Stimulated activated effector memory CD8-positive, alpha-beta T cell treated with anti-CD3 and anti-CD28 coated beads, Interleukin-12 subunit alpha, Interleukin-12 subunit beta, amount 100 ng/mL, for 72 hours (primary cell): Measurements from ENCODE around the gene LCP1.
"Not testable (repeated sequence)": the region's sequence is repeated elsewhere in the genome, so short reads cannot be mapped to it uniquely, and the experiment has no call there.

Experiments used
- ATAC-seq: fragments of 150-1000 bp; cut with Tn5 transposase; 2 replicates; pipeline ENCODE4 v1.10.0; 2021
- DNase-seq, 2 donors: peaks; one replicate each; pipeline ENCODE4 v3.0.0; 2021 to 2022; ENCODE audit warnings: low spot score in 2 of 2
- H3K27ac Mint-ChIP-seq: one replicate; pipeline ENCODE4 v1.8.0; 2022; ENCODE audit warnings: mild to moderate bottlenecking, mixed read lengths
- H3K36me3 Mint-ChIP-seq: one replicate; pipeline ENCODE4 v1.8.0; 2022; ENCODE audit warnings: mild to moderate bottlenecking, mixed read lengths
- H3K4me1 Mint-ChIP-seq: one replicate; pipeline ENCODE4 v1.8.0; 2022; ENCODE audit warnings: mixed read lengths
- H3K4me3 Mint-ChIP-seq: one replicate; pipeline ENCODE4 v1.8.0; 2022; ENCODE audit warnings: mild to moderate bottlenecking, mixed read lengths
- H3K9me3 Mint-ChIP-seq: one replicate; pipeline ENCODE4 v1.8.0; 2022; ENCODE audit warnings: mixed read lengths

Gene LCP1

DNA sequence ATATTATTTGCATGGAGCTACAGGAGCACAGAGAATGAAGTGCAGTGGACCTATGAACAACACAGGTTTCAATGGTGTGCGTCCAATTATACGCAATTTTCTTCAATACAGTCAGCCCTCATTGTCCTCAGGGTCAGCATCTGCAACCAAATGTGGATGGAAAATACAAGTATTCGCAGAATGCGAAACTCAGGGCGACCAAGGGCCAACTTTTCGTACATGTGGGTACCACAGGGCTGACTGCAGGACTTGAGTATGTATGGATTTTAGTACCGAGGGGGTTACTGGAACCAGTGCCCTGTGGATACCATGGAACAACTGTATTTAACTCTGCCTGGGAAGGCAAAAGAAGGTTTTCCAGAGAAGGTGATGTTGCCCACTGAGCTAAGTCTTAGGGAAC, 10.2 kb downstream of the LCP1 start:
- Mint-ChIP-seq H3K36me3 (peaks cover 97% of the 10 kb centered on the region), H3K27ac (peak overlapping the region; percentile 88), H3K4me3 (peak overlapping the region; percentile 89), H3K9me3 (no peaks in the 10 kb centered on the region), H3K4me1 (peaks cover 98% of the 10 kb centered on the region)
- DNase-seq (no peak), ATAC-seq (no peak)

GRCh38 chr13:46171217-46171616, 10.8 kb downstream of the LCP1 start:
- H3K36me3 Mint-ChIP-seq = peaks cover 96% of the 10 kb centered on the region

GRCh38 chr13:46170687-46171086, 11.3 kb downstream of the LCP1 start:
- H3K4me1 Mint-ChIP-seq = peaks cover 98% of the 10 kb centered on the region
- DNase-seq = no peak
- H3K27ac Mint-ChIP-seq = peak overlapping the region; percentile 88
- peak overlapping the region; percentile 89 for H3K4me3 Mint-ChIP-seq
- H3K36me3 Mint-ChIP-seq = peaks cover 96% of the 10 kb centered on the region
- H3K9me3 Mint-ChIP-seq = no peaks in the 10 kb centered on the region
- ATAC-seq = no peak

More at GRCh38 chr13:46171217-46171616, 10.8 kb downstream of the LCP1 start:
- peak overlapping the region; percentile 89 for H3K4me3 Mint-ChIP-seq
- H3K4me1 Mint-ChIP-seq = peaks cover 98% of the 10 kb centered on the region
- no peak for DNase-seq
- no peak for ATAC-seq
- H3K27ac Mint-ChIP-seq = peak overlapping the region; percentile 88
- no peaks in the 10 kb centered on the region for H3K9me3 Mint-ChIP-seq

DNA sequence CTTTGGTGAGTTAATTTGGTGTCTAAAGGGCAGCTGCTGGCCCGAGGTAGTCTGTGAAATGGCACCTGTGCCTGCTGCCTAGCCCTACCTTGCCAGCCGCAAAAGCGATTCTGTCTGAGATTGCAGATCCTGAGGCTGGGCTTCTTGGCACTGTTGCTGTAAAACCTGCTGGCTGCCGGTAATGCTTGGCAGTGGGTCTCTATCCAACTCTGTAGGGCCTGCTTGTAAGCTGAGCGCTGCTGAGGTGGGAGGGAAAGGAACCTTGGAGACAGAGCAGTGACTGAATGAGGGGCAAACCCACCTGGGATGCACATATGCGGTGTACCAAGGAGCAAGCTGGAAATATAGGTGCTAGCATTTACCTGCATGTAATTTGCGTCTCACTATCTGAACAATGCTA, 11.7 kb downstream of the LCP1 start:
- Mint-ChIP-seq H3K4me3 (peak overlapping the region; percentile 89), H3K36me3 (peaks cover 96% of the 10 kb centered on the region), H3K9me3 (no peaks in the 10 kb centered on the region), H3K4me1 (peaks cover 98% of the 10 kb centered on the region), H3K27ac (peak overlapping the region; percentile 88)
- no peak for ATAC-seq
- no peak for DNase-seq

GRCh38 chr13:46169758-46170157, 12.2 kb downstream of the LCP1 start:
- no peaks in the 10 kb centered on the region for H3K9me3 Mint-ChIP-seq
- DNase-seq (no peak), ATAC-seq (no peak)
- H3K27ac Mint-ChIP-seq = peak overlapping the region; percentile 88
- H3K4me3 Mint-ChIP-seq = peak overlapping the region; percentile 89
- H3K4me1 Mint-ChIP-seq = peaks cover 97% of the 10 kb centered on the region
- peaks cover 96% of the 10 kb centered on the region for H3K36me3 Mint-ChIP-seq

DNA sequence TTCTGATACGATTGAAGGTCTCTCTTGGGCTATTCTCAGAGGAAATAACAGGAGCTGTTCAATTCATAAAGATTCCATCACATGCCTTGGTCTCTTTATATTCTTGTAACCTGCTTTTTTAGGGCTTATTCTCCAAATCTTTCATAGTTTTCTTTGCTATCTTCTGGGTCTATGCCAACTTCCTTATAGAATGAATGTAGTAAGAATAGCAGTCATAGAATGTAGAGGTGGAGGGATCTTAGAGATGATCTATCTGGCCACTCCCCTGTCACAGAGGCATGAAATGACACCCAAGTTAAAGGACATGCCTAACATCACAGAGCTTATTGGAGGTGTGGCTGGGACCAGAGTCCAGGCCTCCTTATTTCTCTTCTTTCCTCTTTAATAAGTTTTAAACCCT, 13.2 kb downstream of the LCP1 start:
- Mint-ChIP-seq H3K9me3 (no peaks in the 10 kb centered on the region), H3K27ac (peak overlapping the region; percentile 88), H3K4me3 (peak overlapping the region; percentile 89), H3K36me3 (peaks cover 96% of the 10 kb centered on the region), H3K4me1 (peaks cover 97% of the 10 kb centered on the region)
- ATAC-seq (peak; percentile 68), DNase-seq (no peak)

DNA sequence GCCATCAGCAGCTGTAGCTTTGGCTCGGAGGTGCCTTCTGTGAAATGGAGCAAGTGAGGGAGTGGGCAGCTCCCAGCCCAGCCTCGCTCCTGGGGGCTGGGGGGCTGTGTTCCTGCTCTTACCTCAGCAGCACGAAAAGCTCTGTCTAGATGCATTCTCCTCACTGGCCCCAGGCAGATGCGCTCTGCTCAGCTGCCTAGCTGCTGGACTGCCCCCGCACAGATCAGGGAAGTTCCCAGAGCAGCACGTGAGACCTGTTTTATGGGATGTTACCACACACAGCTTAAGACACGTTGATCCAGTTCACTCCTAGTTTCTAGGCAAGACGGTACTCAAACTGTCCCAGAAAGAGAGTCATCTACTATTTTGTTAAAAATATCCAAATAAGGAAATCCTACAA, 13.6 kb downstream of the LCP1 start:
- DNase-seq (no peak), ATAC-seq (peak; percentile 42)
- Mint-ChIP-seq H3K36me3 (peaks cover 96% of the 10 kb centered on the region), H3K9me3 (no peaks in the 10 kb centered on the region), H3K4me1 (peaks cover 94% of the 10 kb centered on the region), H3K27ac (peak overlapping the region; percentile 88), H3K4me3 (peak overlapping the region; percentile 89)

DNA sequence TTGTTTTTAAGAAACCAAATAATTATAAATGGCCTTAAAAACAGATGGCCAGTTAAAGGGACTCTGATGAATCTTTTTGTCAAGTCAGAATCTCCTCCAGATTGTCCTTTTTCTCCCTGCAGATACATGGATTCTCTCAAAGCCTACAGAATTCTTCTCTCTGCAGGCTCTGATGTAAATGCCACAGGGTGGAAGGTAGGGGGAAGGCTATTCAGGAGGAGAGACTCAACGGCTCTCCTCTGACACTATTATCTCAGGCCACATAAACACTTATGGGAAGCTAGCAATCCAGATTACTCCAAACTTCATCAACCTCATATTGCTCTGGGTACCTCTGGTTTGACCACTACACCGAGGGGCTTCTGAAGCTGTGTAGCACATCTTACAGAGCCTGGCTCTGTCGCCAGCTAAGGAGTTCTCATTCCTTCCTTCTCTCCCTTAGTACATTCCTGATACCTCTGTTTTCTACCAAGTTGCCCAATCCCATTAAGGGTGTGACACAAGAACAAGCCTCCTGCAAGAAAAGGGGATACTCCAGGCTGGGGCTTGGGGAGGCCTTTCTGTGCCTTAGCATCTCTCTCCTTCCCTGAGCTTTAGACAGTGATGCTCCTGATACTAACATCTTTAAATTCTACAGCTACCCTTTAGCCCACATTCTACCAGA, 14.9 kb downstream of the LCP1 start:
- H3K4me3 Mint-ChIP-seq = peak overlapping the region; percentile 89
- peaks cover 86% of the 10 kb centered on the region for H3K4me1 Mint-ChIP-seq
- no peak for ATAC-seq
- peaks cover 96% of the 10 kb centered on the region for H3K36me3 Mint-ChIP-seq
- no peak for DNase-seq
- H3K9me3 Mint-ChIP-seq = no peaks in the 10 kb centered on the region
- peak overlapping the region; percentile 88 for H3K27ac Mint-ChIP-seq

DNA sequence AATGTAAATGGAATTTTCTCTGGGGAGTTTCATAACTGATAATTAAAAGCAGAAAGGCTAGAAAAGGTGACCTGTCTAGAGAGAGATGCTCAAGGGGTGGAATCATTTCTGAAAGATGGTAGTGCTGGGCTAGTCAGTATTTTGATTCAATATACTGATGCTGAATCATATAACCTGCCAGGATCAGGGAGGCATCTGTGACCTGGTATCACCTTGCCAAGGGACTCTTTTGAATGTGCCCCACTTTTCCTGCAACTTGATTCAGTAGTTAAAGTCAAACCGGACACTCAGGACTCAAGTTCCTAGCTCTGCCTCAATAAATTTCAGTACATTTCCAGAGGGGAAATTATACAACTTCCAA, 15.8 kb downstream of the LCP1 start:
- H3K36me3 Mint-ChIP-seq = peaks cover 96% of the 10 kb centered on the region
- H3K4me1 Mint-ChIP-seq = peaks cover 86% of the 10 kb centered on the region
- peak overlapping the region; percentile 89 for H3K4me3 Mint-ChIP-seq
- DNase-seq = no peak
- peak; percentile 32 for ATAC-seq
- no peaks in the 10 kb centered on the region for H3K9me3 Mint-ChIP-seq
- peak overlapping the region; percentile 72 for H3K27ac Mint-ChIP-seq

DNA sequence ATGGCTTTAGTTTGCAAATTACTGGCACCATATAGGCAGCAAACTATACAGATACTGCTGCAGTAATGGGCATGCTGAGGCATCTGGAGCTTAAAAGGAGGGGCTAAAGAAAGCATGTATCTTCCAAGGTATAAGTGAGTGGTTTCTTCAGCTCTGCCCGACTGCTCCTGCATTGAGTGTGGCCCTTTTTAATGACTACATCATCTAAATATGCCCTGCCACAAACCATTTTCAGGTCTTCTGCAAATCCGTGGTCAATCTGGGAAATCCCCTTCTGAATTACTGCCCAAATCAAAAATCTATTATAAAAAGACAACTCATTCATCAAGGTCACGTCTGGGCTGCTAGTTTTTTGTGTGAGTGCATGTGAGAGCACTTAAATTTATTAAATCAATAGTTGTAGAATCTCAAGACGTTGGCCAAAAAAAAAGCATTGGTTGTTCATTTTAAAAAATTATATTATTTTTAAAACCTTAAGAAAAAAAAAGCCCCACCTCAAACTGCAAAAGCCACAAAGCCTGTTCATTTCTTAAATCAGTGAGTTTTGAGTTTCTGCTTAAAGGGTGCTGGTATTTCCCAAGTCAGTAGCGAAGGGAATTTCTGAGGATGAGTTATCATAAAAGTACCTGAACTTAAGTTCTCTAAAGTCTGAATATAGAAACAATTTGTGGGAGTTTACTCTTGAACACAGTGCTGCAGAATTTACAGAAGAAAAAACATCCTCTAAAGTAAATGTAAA, 16.3 kb downstream of the LCP1 start:
- Mint-ChIP-seq H3K27ac (peak overlapping the region; percentile 72), H3K9me3 (no peaks in the 10 kb centered on the region), H3K36me3 (peaks cover 94% of the 10 kb centered on the region), H3K4me1 (peaks cover 86% of the 10 kb centered on the region), H3K4me3 (peak overlapping the region; percentile 89)
- peak; percentile 92 for ATAC-seq
- no peak for DNase-seq

DNA sequence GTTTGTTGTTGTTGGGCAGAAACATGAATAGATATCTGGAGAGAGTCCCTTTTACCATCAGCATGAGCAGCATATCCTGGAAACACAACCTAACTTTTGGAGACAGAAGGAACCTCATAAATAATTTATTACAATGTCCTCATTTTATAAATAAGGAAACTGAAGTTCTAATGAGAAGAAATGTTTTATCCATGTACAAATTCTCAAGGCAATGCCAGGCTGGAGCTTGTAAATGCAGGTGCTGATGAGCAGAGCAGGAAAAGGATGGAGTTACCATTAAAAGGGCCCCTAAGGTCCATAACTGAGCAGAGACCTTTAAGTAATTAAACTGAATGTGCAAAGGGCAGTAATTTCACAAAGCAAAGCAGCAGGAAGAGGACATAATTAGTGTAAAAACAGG, 17.3 kb downstream of the LCP1 start:
- no peak for ATAC-seq
- DNase-seq = no peak
- Mint-ChIP-seq H3K4me3 (peak overlapping the region; percentile 89), H3K36me3 (peaks cover 94% of the 10 kb centered on the region), H3K9me3 (no peaks in the 10 kb centered on the region), H3K4me1 (peaks cover 86% of the 10 kb centered on the region), H3K27ac (peak overlapping the region; percentile 84)

DNA sequence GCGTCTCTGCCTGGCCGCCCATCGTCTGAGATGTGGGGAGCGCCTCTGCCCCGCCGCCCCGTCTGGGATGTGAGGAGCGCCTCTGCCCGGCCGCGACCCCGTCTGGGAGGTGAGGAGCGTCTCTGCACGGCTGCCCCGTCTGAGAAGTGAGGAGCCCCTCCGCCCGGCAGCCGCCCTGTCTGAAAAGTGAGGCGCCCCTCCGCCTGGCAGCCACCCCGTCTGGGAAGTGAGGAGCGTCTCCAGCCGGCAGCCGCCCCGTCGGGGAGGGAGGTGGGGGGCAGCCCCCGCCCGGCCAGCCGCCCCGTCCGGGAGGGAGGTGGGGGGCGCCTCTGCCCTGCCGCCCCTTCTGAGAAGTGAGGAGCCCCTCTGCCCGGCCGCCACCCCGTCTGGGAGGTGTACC, 19.2 kb downstream of the LCP1 start:
- not testable (repeated sequence) for H3K9me3 Mint-ChIP-seq, ATAC-seq, DNase-seq
- peaks cover 94% of the 10 kb centered on the region for H3K36me3 Mint-ChIP-seq
- H3K4me1 Mint-ChIP-seq = peaks cover 78% of the 10 kb centered on the region
- peak overlapping the region; percentile 84 for H3K27ac Mint-ChIP-seq
- peak overlapping the region; percentile 89 for H3K4me3 Mint-ChIP-seq

DNA sequence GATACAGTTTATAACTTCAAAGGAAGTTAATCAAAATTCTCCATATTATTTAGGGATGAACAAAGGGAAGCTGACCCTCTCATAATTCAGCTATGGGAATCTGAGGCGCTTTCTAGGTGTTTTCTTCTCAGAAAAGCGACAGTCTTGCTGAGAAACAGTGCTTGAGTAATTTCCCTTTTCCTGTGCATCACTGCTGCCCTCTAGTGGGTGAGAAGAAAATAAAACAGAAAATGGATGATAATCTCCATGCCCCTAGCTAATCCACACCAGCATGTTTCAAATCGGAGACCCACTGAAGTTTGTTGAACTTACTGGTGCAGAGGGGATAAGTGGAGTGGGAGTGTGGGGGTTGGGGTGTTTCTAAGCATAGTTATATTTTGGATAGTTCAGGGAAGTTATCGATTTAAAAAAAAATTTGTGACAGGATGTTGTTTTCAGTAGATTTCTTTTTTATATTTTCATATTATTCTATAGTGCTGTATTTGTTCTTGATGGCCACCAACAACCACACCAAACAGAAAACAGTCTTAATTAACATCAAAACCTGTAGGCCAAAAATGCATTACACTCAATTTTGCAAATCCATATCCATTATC, 21.4 kb downstream of the LCP1 start:
- peak; percentile 58 for ATAC-seq
- Mint-ChIP-seq H3K27ac (peak overlapping the region; percentile 85), H3K9me3 (no peaks in the 10 kb centered on the region), H3K4me3 (peak overlapping the region; percentile 89), H3K36me3 (peaks cover 98% of the 10 kb centered on the region), H3K4me1 (peaks cover 66% of the 10 kb centered on the region)
- no peak for DNase-seq

- Mint-ChIP-seq H3K4me1 (peaks cover 63% of the 10 kb centered on the region), H3K36me3 (peaks cover 98% of the 10 kb centered on the region), H3K27ac (peak overlapping the region; percentile 85), H3K4me3 (peak overlapping the region; percentile 89), H3K9me3 (no peaks in the 10 kb centered on the region)
- no peak for DNase-seq
- ATAC-seq = no peak
These were observed 21.9 kb downstream of the LCP1 start for GRCh38 chr13:46160065-46160464.

DNA sequence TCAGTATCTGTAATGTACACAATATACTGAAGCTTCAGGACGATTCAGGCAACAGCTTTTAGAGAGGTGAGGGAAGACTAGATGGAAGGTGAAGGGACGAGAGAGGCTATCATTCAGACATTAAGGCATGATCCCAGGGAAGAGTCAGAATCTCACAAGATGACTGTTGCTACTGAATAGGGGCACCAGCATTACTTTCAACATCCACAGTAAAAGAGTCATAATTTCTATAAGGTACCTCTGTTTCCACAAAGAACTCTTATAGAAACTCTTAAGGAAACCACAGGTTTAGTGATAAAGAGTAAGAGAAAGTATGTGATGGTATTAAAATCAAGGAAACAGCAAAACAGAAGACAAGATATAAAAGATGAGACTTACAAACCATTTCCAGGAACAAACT, 23.0 kb downstream of the LCP1 start:
- peak overlapping the region; percentile 85 for H3K27ac Mint-ChIP-seq
- no peaks in the 10 kb centered on the region for H3K9me3 Mint-ChIP-seq
- H3K4me3 Mint-ChIP-seq = peak overlapping the region; percentile 89
- H3K4me1 Mint-ChIP-seq = peaks cover 58% of the 10 kb centered on the region
- ATAC-seq = peak; percentile 64
- peaks cover 98% of the 10 kb centered on the region for H3K36me3 Mint-ChIP-seq
- no peak for DNase-seq

DNA sequence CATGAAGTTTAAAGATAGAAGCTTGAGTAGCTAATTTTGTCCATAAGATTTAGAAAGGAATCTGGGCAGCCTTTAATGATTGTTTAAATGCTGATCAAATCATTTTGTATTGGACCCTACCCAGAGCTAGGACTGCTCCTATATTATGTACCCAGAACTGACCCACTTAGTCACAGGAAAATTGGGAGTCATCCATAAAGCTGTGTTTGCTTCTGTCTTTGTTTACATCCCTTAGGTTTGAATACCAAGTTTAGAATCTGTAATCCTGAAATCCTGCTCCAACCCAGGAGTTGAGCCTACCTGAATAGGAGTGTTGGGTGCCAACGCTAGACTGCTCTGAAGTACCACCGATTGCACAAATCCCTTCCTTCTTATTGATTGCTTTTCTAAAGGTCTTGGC, 23.8 kb downstream of the LCP1 start:
- H3K27ac Mint-ChIP-seq = no peak overlapping the region
- no peak overlapping the region for H3K4me3 Mint-ChIP-seq
- peaks cover 98% of the 10 kb centered on the region for H3K36me3 Mint-ChIP-seq
- DNase-seq = no peak
- no peaks in the 10 kb centered on the region for H3K9me3 Mint-ChIP-seq
- peaks cover 62% of the 10 kb centered on the region for H3K4me1 Mint-ChIP-seq
- no peak for ATAC-seq
